SK-N-SH treated with all-trans-retinoic acid at 6 μM for 48 hours (cell line): ENCODE data around the gene GCNT4.

Source experiments
- ATAC-seq: fragments of 200-7000 bp; cut with Tn5 transposase; 3 replicates; pipeline ENCODE4 v1.9.1; 2020; ENCODE audit warnings: mild to moderate bottlenecking, moderate library complexity
- ARNTL ChIP-seq: fragments of 450-650 bp; formaldehyde crosslinking; IDR thresholded peaks from 2 replicates; pipeline ENCODE4 v1.5.0; 2020; ENCODE audit warnings: low read depth, mild to moderate bottlenecking, moderate library complexity, borderline replicate concordance
- BACH2 ChIP-seq: fragments of 250-450 bp; sonication (Bioruptor Pico); IDR thresholded peaks from 2 replicates; pipeline ENCODE4 v1.9.0; 2021; ENCODE audit warnings: mild to moderate bottlenecking, borderline replicate concordance
- CREB5 ChIP-seq: fragments of 250-450 bp; sonication (Bioruptor Pico); IDR thresholded peaks from 2 replicates; pipeline ENCODE4 v1.5.1; 2020; ENCODE audit warnings: low read depth, mild to moderate bottlenecking, moderate library complexity
- CSDC2 ChIP-seq: fragments of 250-450 bp; sonication (Bioruptor Pico); IDR thresholded peaks from 2 replicates; pipeline ENCODE4 v1.5.0; 2020; ENCODE audit warnings: mild to moderate bottlenecking, moderate library complexity
- CSRNP3 ChIP-seq: fragments of 250-450 bp; sonication (Bioruptor Pico); IDR thresholded peaks from 2 replicates; pipeline ENCODE4 v1.5.1; 2021; ENCODE audit warnings: mild to moderate bottlenecking, moderate library complexity
- ESRRG ChIP-seq: fragments of 250-450 bp; sonication (Bioruptor Pico); IDR thresholded peaks from 2 replicates; pipeline ENCODE4 v1.6.1; 2021; ENCODE audit warnings: mild to moderate bottlenecking
- GLIS3 ChIP-seq: fragments of 250-450 bp; sonication (Bioruptor Pico); IDR thresholded peaks from 2 replicates; pipeline ENCODE4 v1.5.0; 2020; ENCODE audit warnings: mild to moderate bottlenecking, moderate library complexity
- ISL1 ChIP-seq: fragments of 250-450 bp; sonication (Bioruptor Pico); IDR thresholded peaks from 2 replicates; pipeline ENCODE4 v2.1.2; 2022; ENCODE audit warnings: mild to moderate bottlenecking, moderate library complexity
- OSR1 ChIP-seq: fragments of 250-450 bp; sonication (Bioruptor Pico); IDR thresholded peaks from 2 replicates; pipeline ENCODE4 v1.8.0; 2022; ENCODE audit warnings: moderate library complexity, mild to moderate bottlenecking, inconsistent platforms
- PPARA ChIP-seq: fragments of 250-450 bp; sonication (Bioruptor Pico); IDR thresholded peaks from 2 replicates; pipeline ENCODE4 v1.5.0; 2020; ENCODE audit warnings: mild to moderate bottlenecking, borderline replicate concordance
- RARB ChIP-seq: fragments of 250-450 bp; sonication (Bioruptor Pico); IDR thresholded peaks from 2 replicates; pipeline ENCODE4 v1.8.0; 2021; ENCODE audit warnings: mild to moderate bottlenecking, moderate library complexity
- SNAI2 ChIP-seq: fragments of 250-450 bp; sonication (Bioruptor Pico); IDR thresholded peaks from 2 replicates; pipeline ENCODE4 v1.5.0; 2020; ENCODE audit warnings: mild to moderate bottlenecking, moderate library complexity
- TCF4 ChIP-seq: fragments of 250-450 bp; sonication (Bioruptor Pico); IDR thresholded peaks from 2 replicates; pipeline ENCODE4 v1.8.0; 2021; ENCODE audit warnings: mild to moderate bottlenecking, moderate library complexity, borderline replicate concordance
- TOX ChIP-seq: fragments of 250-450 bp; sonication (Bioruptor Pico); IDR thresholded peaks from 2 replicates; pipeline ENCODE4 v1.8.0; 2021; ENCODE audit warnings: mild to moderate bottlenecking, moderate library complexity, borderline replicate concordance
- TSHZ2 ChIP-seq: fragments of 250-450 bp; sonication (Bioruptor Pico); IDR thresholded peaks from 2 replicates; pipeline ENCODE4 v1.5.0; 2020; ENCODE audit warnings: mild to moderate bottlenecking, moderate library complexity
- ZC3H10 ChIP-seq: fragments of 250-450 bp; sonication (Bioruptor Pico); IDR thresholded peaks from 2 replicates; pipeline ENCODE4 v1.5.1; 2021; ENCODE audit warnings: mild to moderate bottlenecking, moderate library complexity
- ZFP3 ChIP-seq: fragments of 250-450 bp; sonication (Bioruptor Pico); IDR thresholded peaks from 2 replicates; pipeline ENCODE4 v1.5.0; 2020; ENCODE audit warnings: mild to moderate bottlenecking, moderate library complexity
- ZFP30 ChIP-seq: fragments of 450-650 bp; formaldehyde crosslinking; IDR thresholded peaks from 2 replicates; pipeline ENCODE4 v1.5.0; 2022; ENCODE audit warnings: mild to moderate bottlenecking, moderate library complexity
- ZNF565 ChIP-seq: fragments of 450-650 bp; formaldehyde crosslinking; conservative IDR thresholded peaks from 2 replicates; pipeline ENCODE4 v1.5.0; 2020; ENCODE audit warnings: low read depth, mild to moderate bottlenecking, moderate library complexity
- ZNF70 ChIP-seq: fragments of 450-650 bp; formaldehyde crosslinking; IDR thresholded peaks from 2 replicates; pipeline ENCODE4 v1.5.0; 2020; ENCODE audit warnings: mild to moderate bottlenecking, moderate library complexity
- ZNF8 ChIP-seq: fragments of 450-650 bp; formaldehyde crosslinking; IDR thresholded peaks from 2 replicates; pipeline ENCODE4 v1.5.0; 2020; ENCODE audit warnings: mild to moderate bottlenecking, moderate library complexity
- TF ChIP-seq, protein P1 (sequence below): fragments of 250-450 bp; sonication (Bioruptor Pico); IDR thresholded peaks from 2 replicates; pipeline ENCODE4 v1.8.0; 2021; ENCODE audit warnings: low read depth, mild to moderate bottlenecking, moderate library complexity, borderline replicate concordance

Gene GCNT4

DNA sequence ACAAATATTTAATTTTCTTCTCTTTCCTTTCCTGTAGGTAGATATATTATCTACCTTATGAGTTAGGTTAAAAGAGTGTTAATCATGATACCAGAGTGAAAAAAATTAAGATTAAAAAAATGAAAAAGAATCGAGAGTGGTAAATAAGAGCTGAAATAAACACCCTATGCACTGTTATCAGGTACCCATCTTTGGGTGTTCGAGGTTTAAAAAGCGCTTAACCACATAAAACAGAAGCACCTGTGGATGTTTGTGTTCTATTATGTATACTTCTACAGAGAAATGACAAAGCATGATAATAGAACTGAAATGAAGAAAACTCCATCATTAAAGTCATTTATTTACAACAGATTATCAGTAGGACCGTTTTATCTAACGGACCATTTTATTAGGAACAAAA, 25.7 kb upstream of the GCNT4 start:
- TF ChIP-seq RARB (CRISPR knock-in tag) (no peak), CSRNP3 (CRISPR knock-in tag) (no peak), OSR1 (no peak), TSHZ2 (CRISPR knock-in tag) (no peak), BACH2 (CRISPR knock-in tag) (no peak), ISL1 (no peak), ZC3H10 (CRISPR knock-in tag) (no peak), CREB5 (CRISPR knock-in tag) (no peak), TCF4 (CRISPR knock-in tag) (no peak), GLIS3 (CRISPR knock-in tag) (no peak), PPARA (CRISPR knock-in tag) (no peak), ARNTL (CRISPR knock-in tag) (no peak), ESRRG (no peak), CSDC2 (no peak), ZFP3 (CRISPR knock-in tag) (no peak), TOX (CRISPR knock-in tag) (no peak)
- TF ChIP-seq, protein P1, sequence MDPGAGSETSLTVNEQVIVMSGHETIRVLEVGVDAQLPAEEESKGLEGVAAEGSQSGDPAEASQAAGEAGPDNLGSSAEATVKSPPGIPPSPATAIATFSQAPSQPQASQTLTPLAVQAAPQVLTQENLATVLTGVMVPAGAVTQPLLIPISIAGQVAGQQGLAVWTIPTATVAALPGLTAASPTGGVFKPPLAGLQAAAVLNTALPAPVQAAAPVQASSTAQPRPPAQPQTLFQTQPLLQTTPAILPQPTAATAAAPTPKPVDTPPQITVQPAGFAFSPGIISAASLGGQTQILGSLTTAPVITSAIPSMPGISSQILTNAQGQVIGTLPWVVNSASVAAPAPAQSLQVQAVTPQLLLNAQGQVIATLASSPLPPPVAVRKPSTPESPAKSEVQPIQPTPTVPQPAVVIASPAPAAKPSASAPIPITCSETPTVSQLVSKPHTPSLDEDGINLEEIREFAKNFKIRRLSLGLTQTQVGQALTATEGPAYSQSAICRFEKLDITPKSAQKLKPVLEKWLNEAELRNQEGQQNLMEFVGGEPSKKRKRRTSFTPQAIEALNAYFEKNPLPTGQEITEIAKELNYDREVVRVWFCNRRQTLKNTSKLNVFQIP (CRISPR knock-in tag): no peak
- TF ChIP-seq, all 23 proteins: peak for 0

DNA sequence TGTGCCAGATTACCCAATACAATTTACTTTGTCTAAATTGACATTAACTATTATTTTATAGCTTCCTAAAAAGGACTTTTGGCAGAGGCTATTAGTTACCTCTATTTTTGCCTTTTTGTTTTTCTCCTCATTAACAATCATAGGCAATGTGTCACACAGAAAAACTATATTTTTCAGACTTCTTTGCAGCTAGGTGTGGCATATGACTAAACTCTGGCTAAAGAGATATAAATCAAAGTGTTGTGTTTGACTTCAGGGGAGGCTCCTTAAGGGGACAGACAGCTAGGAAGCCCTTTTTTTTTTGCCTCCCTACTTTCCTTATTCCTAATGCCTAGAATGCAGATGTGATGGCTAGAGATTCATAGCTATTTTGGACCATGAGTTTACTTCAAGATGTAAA, 19.7 kb upstream of the GCNT4 start:
- TF ChIP-seq TCF4 (CRISPR knock-in tag) (no peak), ZNF565 (no peak), BACH2 (CRISPR knock-in tag) (no peak), TSHZ2 (CRISPR knock-in tag) (no peak), SNAI2 (CRISPR knock-in tag) (no peak), TOX (CRISPR knock-in tag) (no peak), RARB (CRISPR knock-in tag) (no peak), ZNF70 (CRISPR knock-in tag) (no peak)
- no peak for ATAC-seq

More for the DNA sequence above, 25.7 kb upstream of the GCNT4 start:
- no peak for ATAC-seq

GRCh38 chr5:75071100-75071499, 18.7 kb upstream of the GCNT4 start:
- no peak for ATAC-seq
- TF ChIP-seq CSRNP3 (CRISPR knock-in tag) (no peak), RARB (CRISPR knock-in tag) (no peak), ARNTL (CRISPR knock-in tag) (no peak), ISL1 (no peak), ESRRG (no peak), ZNF8 (CRISPR knock-in tag) (no peak), CREB5 (CRISPR knock-in tag) (no peak), ZFP30 (CRISPR knock-in tag) (no peak), TSHZ2 (CRISPR knock-in tag) (no peak)
